GM19372 (cell line): ENCODE results near the gene ATP2B1.
A peak's percentile ranks its signal among the peaks of the same experiment; 100 is the strongest.

Source experiments
- ATAC-seq: cut with Tn5 transposase; IDR thresholded peaks from one replicate; pipeline ENCODE4 v1.9.1; 2021; ENCODE audit warnings: mild to moderate bottlenecking, low read depth, moderate library complexity; ENCODE audit not compliant: unreplicated experiment

The ATP2B1 gene

GRCh38 chr12:89546151-89546550 is 162.5 kb downstream of the ATP2B1 start:
- no peak for ATAC-seq

- ATAC-seq: no peak
Measured at GRCh38 chr12:89544681-89545184, 163.9 kb downstream of the ATP2B1 start.

DNA sequence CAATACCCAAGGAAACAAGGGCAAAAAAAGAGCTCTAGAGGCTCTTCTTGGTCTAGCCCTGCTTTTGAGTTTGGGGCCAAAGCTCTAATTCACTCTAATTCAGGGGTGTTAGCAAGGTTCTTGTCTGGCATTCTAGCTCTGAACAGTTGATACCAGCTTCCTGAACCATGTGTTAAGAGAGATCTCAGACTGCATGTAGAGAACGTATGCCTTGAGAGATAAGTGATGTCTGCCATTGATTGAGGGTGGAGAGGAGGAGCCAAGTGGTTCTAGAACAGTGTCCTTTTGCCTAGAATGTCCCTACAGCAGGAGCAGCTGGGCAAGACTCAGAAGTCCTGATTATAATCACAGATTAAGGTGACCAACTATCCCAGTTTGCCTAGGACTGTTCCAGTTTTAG is 164.6 kb downstream of the ATP2B1 start:
- ATAC-seq: no peak

- peak; percentile 85 for ATAC-seq
Measured at GRCh38 chr12:89542912-89543592, 165.6 kb downstream of the ATP2B1 start.

DNA sequence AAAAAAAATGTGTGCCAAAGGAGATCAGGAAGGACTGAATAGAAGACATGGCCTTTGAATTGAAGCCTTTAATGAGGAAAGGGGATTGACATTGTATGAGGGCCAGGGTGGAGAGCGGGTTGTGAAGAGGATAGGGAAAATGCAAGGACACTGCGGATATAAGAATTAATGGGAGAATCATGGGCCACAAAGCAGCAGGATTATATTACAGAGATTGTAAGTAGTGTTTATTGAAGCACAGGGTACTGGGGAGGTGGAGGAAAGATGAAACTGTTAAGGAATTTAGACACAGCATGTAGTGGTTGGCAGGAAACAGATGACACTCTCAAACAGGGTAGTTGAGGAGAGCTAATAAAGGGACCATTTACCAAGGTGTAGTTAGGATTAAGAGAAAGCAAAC is 166.4 kb downstream of the ATP2B1 start:
- ATAC-seq: no peak

DNA sequence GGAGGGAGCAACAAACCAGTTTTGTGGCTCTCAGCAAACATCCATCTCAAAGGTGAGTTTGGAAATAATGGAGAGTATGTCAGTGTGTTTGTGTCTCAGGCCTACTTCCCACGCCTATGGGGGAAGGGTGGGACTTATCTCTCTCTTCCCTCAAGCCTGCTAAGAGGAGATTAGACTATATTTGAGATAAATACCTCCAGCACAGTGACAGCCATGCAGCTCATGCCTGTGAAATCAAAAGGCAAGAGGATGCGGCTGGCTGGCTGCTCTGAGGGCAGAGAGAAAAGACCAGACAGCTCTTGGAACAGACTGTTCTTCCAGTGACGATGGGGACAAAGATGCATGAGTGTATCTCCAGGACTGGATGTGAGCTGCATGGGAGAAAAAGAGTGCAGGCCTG is 168.1 kb downstream of the ATP2B1 start:
- no peak for ATAC-seq

- ATAC-seq: no peak
Measured at GRCh38 chr12:89539426-89540223, 169.0 kb downstream of the ATP2B1 start.

- no peak for ATAC-seq
Measured at GRCh38 chr12:89538897-89539296, 169.7 kb downstream of the ATP2B1 start.
